ENCODE results near the gene SMARCC1. TPM values are rescaled to one million over a fixed set of nuclear protein-coding genes. Genes with fewer than 3 reads are reported as not detected.
"Not testable (repeated sequence)": the region's sequence is repeated elsewhere in the genome, so short reads cannot be mapped to it uniquely, and the experiment has no call there.

Gene SMARCC1
- total RNA-seq, 2 donors from 2014 or later = 25.9 to 34.3 TPM

DNA sequence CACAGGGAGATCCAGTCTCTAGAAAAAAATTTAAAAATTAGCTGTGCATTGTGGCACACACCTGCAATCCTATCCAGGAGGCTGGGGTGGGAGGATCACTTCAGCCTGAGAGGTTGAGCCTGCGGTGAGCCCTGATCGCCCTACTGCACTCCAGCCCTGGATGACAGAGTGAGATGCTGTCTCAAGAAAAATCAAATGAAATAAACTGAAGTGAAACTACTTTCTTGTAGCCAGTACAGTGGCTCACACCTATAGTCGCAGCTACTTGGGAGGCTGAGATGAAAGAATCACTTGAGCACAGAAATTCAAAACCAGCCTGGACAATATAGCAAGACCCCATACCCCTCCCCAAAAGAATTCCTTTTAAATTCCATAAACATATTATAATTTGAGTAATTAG, 35.4 kb downstream of the SMARCC1 start:
- Histone ChIP-seq H3K4me1 (no peaks in the 10 kb centered on the region), H3K4me3 (no peak overlapping the region), H3K27me3 (no peaks in the 10 kb centered on the region), H3K36me3 (replicated peaks in 1 of 2; ENCODE audit: insufficient read depth in 1 of 2, low read depth in 2 of 2) (no peaks in the 10 kb centered on the region), H3K27ac (no peak overlapping the region), H3K9me3 (no peaks in the 10 kb centered on the region)
- TF ChIP-seq POLR2A (IDR thresholded peaks at IDR 0.05) = no peak
- TF ChIP-seq, protein P1, sequence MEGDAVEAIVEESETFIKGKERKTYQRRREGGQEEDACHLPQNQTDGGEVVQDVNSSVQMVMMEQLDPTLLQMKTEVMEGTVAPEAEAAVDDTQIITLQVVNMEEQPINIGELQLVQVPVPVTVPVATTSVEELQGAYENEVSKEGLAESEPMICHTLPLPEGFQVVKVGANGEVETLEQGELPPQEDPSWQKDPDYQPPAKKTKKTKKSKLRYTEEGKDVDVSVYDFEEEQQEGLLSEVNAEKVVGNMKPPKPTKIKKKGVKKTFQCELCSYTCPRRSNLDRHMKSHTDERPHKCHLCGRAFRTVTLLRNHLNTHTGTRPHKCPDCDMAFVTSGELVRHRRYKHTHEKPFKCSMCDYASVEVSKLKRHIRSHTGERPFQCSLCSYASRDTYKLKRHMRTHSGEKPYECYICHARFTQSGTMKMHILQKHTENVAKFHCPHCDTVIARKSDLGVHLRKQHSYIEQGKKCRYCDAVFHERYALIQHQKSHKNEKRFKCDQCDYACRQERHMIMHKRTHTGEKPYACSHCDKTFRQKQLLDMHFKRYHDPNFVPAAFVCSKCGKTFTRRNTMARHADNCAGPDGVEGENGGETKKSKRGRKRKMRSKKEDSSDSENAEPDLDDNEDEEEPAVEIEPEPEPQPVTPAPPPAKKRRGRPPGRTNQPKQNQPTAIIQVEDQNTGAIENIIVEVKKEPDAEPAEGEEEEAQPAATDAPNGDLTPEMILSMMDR (IDR thresholded peaks at IDR 0.05) = no peak
- intact Hi-C loops (cut with DNase I) = no loop called here
- 95 to 96% methylated on average over 3 of the region's 3 CpGs for WGBS, 2 donors
- ATAC-seq = no peak
- no peak for DNase-seq

DNA sequence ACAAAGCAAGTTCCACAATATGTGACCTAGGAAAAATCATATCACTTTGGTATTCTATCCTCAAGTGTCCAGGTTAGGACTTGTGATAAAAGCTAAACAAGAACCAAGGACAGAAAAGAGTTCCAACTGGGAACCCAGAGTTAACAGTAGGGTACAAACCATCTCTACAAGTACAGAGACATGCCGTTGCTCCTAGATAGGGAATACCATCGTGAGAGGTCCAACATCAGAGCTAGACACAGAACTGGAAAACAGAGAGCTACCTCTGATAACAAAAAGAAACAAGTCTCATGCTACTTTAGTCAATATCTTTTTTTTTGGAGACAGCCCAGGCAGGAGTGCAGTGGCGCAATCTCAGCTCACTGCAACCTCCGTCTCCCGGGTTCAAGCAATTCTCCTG, 37.8 kb downstream of the SMARCC1 start:
- H3K36me3 ChIP-seq (replicated peaks in 1 of 2; ENCODE audit: insufficient read depth in 1 of 2, low read depth in 2 of 2) = no peaks in the 10 kb centered on the region
- WGBS, 2 donors = 81 to 85% methylated on average over 5 of the region's 5 CpGs
- intact Hi-C loops (cut with DNase I) = no loop called here
- no peak overlapping the region for H3K27ac ChIP-seq
- TF ChIP-seq, protein P1 (IDR thresholded peaks at IDR 0.05) = no peak
- no peak for TF ChIP-seq POLR2A (IDR thresholded peaks at IDR 0.05)
- ATAC-seq (no peak), DNase-seq (no peak)
- no peak overlapping the region for H3K4me3 ChIP-seq
- no peaks in the 10 kb centered on the region for H3K27me3 ChIP-seq
- H3K4me1 ChIP-seq = no peaks in the 10 kb centered on the region
- H3K9me3 ChIP-seq = no peaks in the 10 kb centered on the region

DNA sequence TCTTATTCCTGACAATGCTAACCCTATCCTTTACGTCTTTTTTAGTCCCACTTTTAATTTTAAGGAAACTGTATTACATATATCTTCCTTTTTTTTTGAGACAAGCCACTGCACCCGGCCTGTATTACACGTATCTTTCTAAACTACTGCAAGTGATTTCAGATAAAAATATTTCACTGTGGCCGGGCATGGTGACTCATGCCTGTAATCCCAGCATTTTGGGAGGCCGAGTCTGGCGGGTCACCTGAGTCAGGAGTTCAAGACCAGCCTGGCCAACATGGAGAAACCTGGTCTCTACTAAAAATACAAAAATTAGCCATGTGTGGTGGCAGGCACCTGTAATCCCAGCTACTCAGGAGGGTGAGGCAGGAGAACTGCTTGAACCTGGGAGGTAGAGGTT, 38.3 kb downstream of the SMARCC1 start:
- WGBS, 2 donors = 70 to 86% methylated on average over 6 of the region's 6 CpGs
- H3K27ac ChIP-seq; ATAC-seq; intact Hi-C loops (cut with DNase I); H3K9me3 ChIP-seq; DNase-seq; H3K4me3 ChIP-seq; H3K27me3 ChIP-seq; H3K36me3 ChIP-seq (replicated peaks in 1 of 2; ENCODE audit: insufficient read depth in 1 of 2, low read depth in 2 of 2); H3K4me1 ChIP-seq: not testable (repeated sequence)

DNA sequence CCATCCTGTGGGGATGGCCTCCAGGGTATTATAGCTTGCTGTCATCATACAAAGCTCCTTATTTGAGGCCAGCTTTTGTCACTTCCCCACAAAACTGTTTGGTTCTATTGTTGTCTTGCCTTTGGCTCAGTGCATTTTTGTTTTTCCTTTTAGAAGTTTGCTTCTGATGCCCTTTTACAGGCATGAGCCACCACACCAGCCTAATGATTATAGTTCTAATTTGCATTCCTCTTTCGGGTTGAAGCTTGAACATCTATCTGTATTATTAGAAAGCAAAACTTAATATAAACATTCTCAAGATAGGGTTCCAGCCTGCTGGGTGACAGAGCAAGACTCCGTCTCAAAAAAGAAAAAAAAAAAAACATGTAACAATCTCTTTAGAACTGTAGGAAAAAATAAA, 39.8 kb downstream of the SMARCC1 start:
- H3K27ac ChIP-seq = no peak overlapping the region
- WGBS, 2 donors = 68 to 76% methylated on average over 2 of the region's 2 CpGs

DNA sequence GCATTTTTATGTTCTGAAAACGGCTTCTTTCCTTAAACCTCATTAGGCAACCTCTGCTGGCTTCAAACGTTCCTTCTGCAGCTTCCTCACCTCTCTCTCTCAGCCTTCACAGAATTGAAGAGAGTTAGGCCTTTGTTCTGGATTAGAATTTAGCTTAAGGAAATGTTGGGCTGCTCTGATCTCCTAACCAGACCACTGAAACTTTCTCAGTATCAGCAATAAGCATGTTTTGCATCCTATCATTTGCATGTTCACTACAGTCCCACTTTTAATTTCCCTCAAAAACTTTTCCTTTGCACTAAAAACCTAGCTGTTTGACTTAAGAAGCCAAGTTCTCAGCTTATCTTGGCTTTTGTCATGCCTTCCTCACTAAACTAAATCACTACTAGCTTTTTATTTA, 49.5 kb downstream of the SMARCC1 start:
- Histone ChIP-seq H3K4me1 (no peaks in the 10 kb centered on the region), H3K36me3 (replicated peaks in 1 of 2; ENCODE audit: insufficient read depth in 1 of 2, low read depth in 2 of 2) (peaks cover 21 to 31% of the 10 kb centered on the region in 2 donors), H3K9me3 (no peaks in the 10 kb centered on the region), H3K4me3 (no peak overlapping the region), H3K27me3 (no peaks in the 10 kb centered on the region), H3K27ac (no peak overlapping the region)
- intact Hi-C loops (cut with DNase I) = no loop called here
- TF ChIP-seq POLR2A (IDR thresholded peaks at IDR 0.05) = no peak
- TF ChIP-seq, protein P1 (IDR thresholded peaks at IDR 0.05) = no peak
- DNase-seq (no peak), ATAC-seq (no peak)
- 71 to 83% methylated on average over 2 of the region's 2 CpGs for WGBS, 2 donors

More for the DNA sequence above, 39.8 kb downstream of the SMARCC1 start:
- Histone ChIP-seq H3K27me3 (no peaks in the 10 kb centered on the region), H3K9me3 (no peaks in the 10 kb centered on the region), H3K36me3 (replicated peaks in 1 of 2; ENCODE audit: insufficient read depth in 1 of 2, low read depth in 2 of 2) (peaks cover 0 to 3% of the 10 kb centered on the region in 2 donors), H3K4me3 (no peak overlapping the region), H3K4me1 (no peaks in the 10 kb centered on the region)
- no peak for ATAC-seq
- DNase-seq = no peak
- TF ChIP-seq, protein P1 (IDR thresholded peaks at IDR 0.05) = no peak
- TF ChIP-seq POLR2A (IDR thresholded peaks at IDR 0.05) = no peak
- intact Hi-C loops (cut with DNase I) = no loop called here
